ENCODE results near the gene ATF2.

Gene ATF2

DNA sequence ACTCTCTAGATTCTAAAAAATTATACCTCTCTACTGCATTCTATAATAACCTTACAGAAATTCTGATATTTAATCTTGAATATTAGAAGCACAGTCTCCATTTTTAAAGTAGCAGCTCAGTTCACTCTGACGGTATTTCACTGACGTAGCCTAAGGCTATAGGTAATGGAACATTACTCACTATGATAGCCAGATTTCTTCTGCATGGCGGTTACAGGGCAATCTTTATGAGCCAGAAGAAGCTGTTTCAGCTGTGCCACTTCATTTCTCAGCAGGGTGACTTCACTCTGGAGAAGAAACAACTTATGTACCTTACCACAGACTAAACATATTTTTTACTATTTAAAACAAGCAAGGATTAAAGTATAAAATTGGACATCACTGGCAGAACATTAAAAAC is 87.5 kb downstream of the ATF2 start:
- TF ChIP-seq GATA2 (IDR thresholded peaks at IDR 0.05; ENCODE audit: low read depth, low read length) (no peak), GATA3 (IDR thresholded peaks at IDR 0.05; ENCODE audit: low read depth, low read length) (no peak)

GRCh38 chr2:175076272-175076671 is 91.7 kb downstream of the ATF2 start:
- TF ChIP-seq GATA2 (IDR thresholded peaks at IDR 0.05; ENCODE audit: low read depth, low read length) (no peak), GATA3 (IDR thresholded peaks at IDR 0.05; ENCODE audit: low read depth, low read length) (no peak)

GRCh38 chr2:175074478-175074877 is 93.5 kb downstream of the ATF2 start:
- no peak for TF ChIP-seq GATA2 (IDR thresholded peaks at IDR 0.05; ENCODE audit: low read depth, low read length)
- TF ChIP-seq GATA3 (IDR thresholded peaks at IDR 0.05; ENCODE audit: low read depth, low read length): no peak

- TF ChIP-seq GATA3 (IDR thresholded peaks at IDR 0.05; ENCODE audit: low read depth, low read length) (no peak), GATA2 (IDR thresholded peaks at IDR 0.05; ENCODE audit: low read depth, low read length) (no peak)
Measured at GRCh38 chr2:175068534-175068933, 99.5 kb downstream of the ATF2 start.

DNA sequence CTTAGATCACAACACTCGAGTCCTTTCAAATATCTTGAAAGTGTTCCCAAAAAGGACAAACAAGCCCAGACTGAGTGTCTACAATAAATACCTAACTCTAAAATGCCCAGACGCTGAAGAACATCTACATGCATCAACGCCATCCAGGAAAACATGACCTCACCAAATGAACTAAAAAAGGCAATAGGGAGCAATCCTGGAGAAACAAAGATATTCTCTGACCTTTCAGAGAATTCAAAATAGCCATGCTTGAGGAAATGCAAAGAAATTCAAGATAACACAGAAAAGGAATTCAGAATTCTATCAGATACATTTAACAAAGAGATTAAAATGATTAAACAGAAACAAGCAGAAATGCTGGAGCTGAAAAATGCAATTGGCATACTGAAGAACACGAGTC is 101.6 kb downstream of the ATF2 start:
- TF ChIP-seq GATA3 (IDR thresholded peaks at IDR 0.05; ENCODE audit: low read depth, low read length): no peak
- TF ChIP-seq GATA2 (IDR thresholded peaks at IDR 0.05; ENCODE audit: low read depth, low read length): no peak

DNA sequence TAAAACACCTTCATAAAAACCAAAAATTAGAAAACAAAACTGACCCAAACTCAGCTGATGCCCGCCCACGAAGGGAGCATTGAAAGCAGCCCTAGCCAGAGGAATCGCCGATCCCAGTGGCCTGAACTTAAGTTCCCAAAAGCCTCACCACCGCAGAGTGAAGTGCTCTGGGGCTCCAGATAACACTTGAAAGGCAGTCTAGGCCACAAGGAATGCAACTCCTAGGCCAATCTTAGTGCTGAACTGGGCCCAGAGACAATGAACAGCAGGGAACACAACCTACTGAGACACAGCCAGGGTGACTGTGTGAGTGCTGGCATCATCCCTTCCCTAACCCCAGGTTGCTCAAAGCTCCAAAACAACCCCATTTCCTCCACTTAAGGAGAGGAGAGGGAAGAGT is 103.2 kb downstream of the ATF2 start:
- TF ChIP-seq GATA2 (IDR thresholded peaks at IDR 0.05; ENCODE audit: low read depth, low read length) (no peak), GATA3 (IDR thresholded peaks at IDR 0.05; ENCODE audit: low read depth, low read length) (no peak)

GRCh38 chr2:175063741-175064140 is 104.3 kb downstream of the ATF2 start:
- TF ChIP-seq GATA2 (IDR thresholded peaks at IDR 0.05; ENCODE audit: low read depth, low read length): no peak
- TF ChIP-seq GATA3 (IDR thresholded peaks at IDR 0.05; ENCODE audit: low read depth, low read length): no peak

GRCh38 chr2:175062787-175063585 is 105.0 kb downstream of the ATF2 start:
- TF ChIP-seq GATA3 (IDR thresholded peaks at IDR 0.05; ENCODE audit: low read depth, low read length) (no peak), GATA2 (IDR thresholded peaks at IDR 0.05; ENCODE audit: low read depth, low read length) (no peak)

- no peak for TF ChIP-seq GATA2 (IDR thresholded peaks at IDR 0.05; ENCODE audit: low read depth, low read length)
- no peak for TF ChIP-seq GATA3 (IDR thresholded peaks at IDR 0.05; ENCODE audit: low read depth, low read length)
Measured at GRCh38 chr2:175057078-175057685, 110.8 kb downstream of the ATF2 start.

DNA sequence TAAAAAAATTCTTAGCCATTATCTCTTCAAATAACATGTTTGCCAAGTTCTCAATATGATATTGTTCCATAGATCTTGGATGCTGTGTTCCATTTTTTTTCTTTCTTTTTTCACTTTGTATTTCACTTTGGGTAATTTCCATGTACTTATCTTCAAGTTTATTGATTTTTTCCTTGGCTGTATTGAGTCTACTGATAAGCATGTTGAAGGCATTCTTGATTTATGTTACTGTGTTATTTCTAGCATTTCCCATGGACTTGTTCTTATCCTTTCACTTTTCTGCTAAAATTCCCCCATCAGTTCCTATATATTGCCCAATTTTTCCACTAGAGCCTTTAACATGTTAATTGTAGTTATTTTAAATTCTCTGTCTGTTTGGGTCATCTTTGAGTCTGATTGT is 112.0 kb downstream of the ATF2 start:
- TF ChIP-seq GATA2 (IDR thresholded peaks at IDR 0.05; ENCODE audit: low read depth, low read length) (no peak), GATA3 (IDR thresholded peaks at IDR 0.05; ENCODE audit: low read depth, low read length) (no peak)

DNA sequence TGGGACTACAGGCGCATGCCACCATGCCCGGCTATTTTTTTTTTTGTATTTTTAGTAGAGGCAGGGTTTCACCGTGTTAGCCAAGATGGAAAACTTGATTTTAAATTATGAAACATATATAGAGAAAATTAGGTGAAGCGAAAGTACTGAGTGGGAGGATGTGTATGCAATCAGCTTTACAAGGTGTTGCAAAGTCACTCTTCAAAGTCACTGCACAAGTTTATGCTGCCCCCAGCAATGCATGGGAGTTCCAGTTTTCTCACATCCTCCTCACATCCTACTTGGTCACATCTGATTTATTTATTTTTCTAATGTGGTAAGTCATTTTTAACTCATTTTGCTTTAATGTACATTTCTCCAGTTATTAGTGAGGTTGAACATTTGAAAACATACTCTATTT is 113.7 kb downstream of the ATF2 start:
- TF ChIP-seq GATA2 (IDR thresholded peaks at IDR 0.05; ENCODE audit: low read depth, low read length): no peak
- TF ChIP-seq GATA3 (IDR thresholded peaks at IDR 0.05; ENCODE audit: low read depth, low read length): no peak

GRCh38 chr2:175049661-175050060 is 118.3 kb downstream of the ATF2 start:
- no peak for TF ChIP-seq GATA2 (IDR thresholded peaks at IDR 0.05; ENCODE audit: low read depth, low read length)
- no peak for TF ChIP-seq GATA3 (IDR thresholded peaks at IDR 0.05; ENCODE audit: low read depth, low read length)

DNA sequence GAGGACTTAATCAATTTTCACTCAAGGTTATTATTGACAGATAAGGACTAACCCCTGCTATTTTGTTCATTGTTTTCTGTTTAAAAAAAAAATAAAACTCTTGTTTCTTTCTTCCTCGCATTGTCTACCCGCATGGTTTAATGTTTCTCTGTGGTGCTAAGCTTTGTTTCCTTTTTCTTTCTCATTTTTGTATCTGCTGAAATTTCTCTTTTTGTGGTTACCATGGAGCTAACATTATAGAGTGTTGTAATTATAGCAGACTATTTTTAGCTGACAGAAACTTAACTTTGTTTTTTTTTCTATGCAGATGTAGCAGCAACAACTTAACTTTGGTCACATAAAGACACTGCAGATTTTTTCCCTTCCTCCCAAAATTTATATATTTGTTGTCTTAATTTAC is 119.7 kb downstream of the ATF2 start:
- TF ChIP-seq GATA2 (IDR thresholded peaks at IDR 0.05; ENCODE audit: low read depth, low read length): no peak
- TF ChIP-seq GATA3 (IDR thresholded peaks at IDR 0.05; ENCODE audit: low read depth, low read length): no peak

- TF ChIP-seq GATA3 (IDR thresholded peaks at IDR 0.05; ENCODE audit: low read depth, low read length) (no peak), GATA2 (IDR thresholded peaks at IDR 0.05; ENCODE audit: low read depth, low read length) (no peak)
Measured at GRCh38 chr2:175039490-175039889, 128.5 kb downstream of the ATF2 start.

- no peak for TF ChIP-seq GATA3 (IDR thresholded peaks at IDR 0.05; ENCODE audit: low read depth, low read length)
- TF ChIP-seq GATA2 (IDR thresholded peaks at IDR 0.05; ENCODE audit: low read depth, low read length): no peak
Measured at GRCh38 chr2:175039031-175039430, 129.0 kb downstream of the ATF2 start.

All from SH-SY5Y (cell line).